Dermis blood vessel endothelial cell (primary cell): ENCODE measurements around the gene SLC36A4. TPM values are rescaled to one million over a fixed set of nuclear protein-coding genes. Genes with fewer than 3 reads are reported as not detected.
"Not testable (repeated sequence)": the region's sequence is repeated elsewhere in the genome, so short reads cannot be mapped to it uniquely, and the experiment has no call there.

ENCODE experiments used
- DNase-seq: peaks from one replicate; pipeline ENCODE4 v3.0.0; 2010
- total RNA-seq: library from RNA; depleted of rRNA; stranded (reverse); fragments of >200 nt; gene quantifications from 2 replicates; pipeline ENCODE4 v1.2.3, GENCODE V29; 2014

Gene SLC36A4
- 6.3 and 11.4 TPM in 2 replicates for total RNA-seq

- peak; percentile 97 for DNase-seq
These were observed at the start of gene SLC36A4 for GRCh38 chr11:93197380-93198214. Gene SLC36A4 (minus strand): TSS chr11:93197991. CDS start chr11:93197832, 159 bp downstream.

GRCh38 chr11:93246790-93247189, 49.0 kb upstream of the SLC36A4 start:
- not testable (repeated sequence) for DNase-seq

GRCh38 chr11:93244018-93244417, 46.2 kb upstream of the SLC36A4 start:
- no peak for DNase-seq

- DNase-seq: no peak
These were observed 42.2 kb upstream of the SLC36A4 start for GRCh38 chr11:93239966-93240365.

GRCh38 chr11:93238956-93239355, 41.2 kb upstream of the SLC36A4 start:
- DNase-seq: no peak

GRCh38 chr11:93236741-93237675, 39.2 kb upstream of the SLC36A4 start:
- DNase-seq: peak; percentile 61

GRCh38 chr11:93234602-93235207, 36.9 kb upstream of the SLC36A4 start:
- DNase-seq: peak; percentile 85

- no peak for DNase-seq
These were observed 32.1 kb upstream of the SLC36A4 start for GRCh38 chr11:93229876-93230275.

GRCh38 chr11:93225662-93226061, 27.9 kb upstream of the SLC36A4 start:
- peak; percentile 44 for DNase-seq

- DNase-seq: no peak
These were observed 23.7 kb upstream of the SLC36A4 start for GRCh38 chr11:93221539-93221938.

GRCh38 chr11:93220078-93220477, 22.3 kb upstream of the SLC36A4 start:
- no peak for DNase-seq

GRCh38 chr11:93219440-93219839, 21.6 kb upstream of the SLC36A4 start:
- DNase-seq: no peak

- no peak for DNase-seq
These were observed 18.8 kb upstream of the SLC36A4 start for GRCh38 chr11:93216511-93217101.

- DNase-seq: no peak
These were observed 15.8 kb upstream of the SLC36A4 start for GRCh38 chr11:93213622-93214021.

GRCh38 chr11:93212094-93212493, 14.3 kb upstream of the SLC36A4 start:
- DNase-seq: no peak

GRCh38 chr11:93209466-93209865, 11.7 kb upstream of the SLC36A4 start:
- DNase-seq: no peak

- no peak for DNase-seq
These were observed 11.0 kb upstream of the SLC36A4 start for GRCh38 chr11:93208663-93209270.

GRCh38 chr11:93199616-93200015, 1.8 kb upstream of the SLC36A4 start:
- DNase-seq: no peak

GRCh38 chr11:93198215-93198845, 539 bp upstream of the SLC36A4 start:
- peak; percentile 50 for DNase-seq

- DNase-seq: peak; percentile 48
These were observed 893 bp downstream of the SLC36A4 start for GRCh38 chr11:93196816-93197379.

GRCh38 chr11:93194673-93195291, 3.0 kb downstream of the SLC36A4 start:
- DNase-seq: no peak
